ENCODE measurements around the gene MRPL24. TPM values are rescaled to one million over a fixed set of nuclear protein-coding genes. Genes with fewer than 3 reads are reported as not detected.

MRPL24 gene
- total RNA-seq, 4 donors from 2014 or later: 48.6 to 90.4 (median 66.2) TPM

DNA sequence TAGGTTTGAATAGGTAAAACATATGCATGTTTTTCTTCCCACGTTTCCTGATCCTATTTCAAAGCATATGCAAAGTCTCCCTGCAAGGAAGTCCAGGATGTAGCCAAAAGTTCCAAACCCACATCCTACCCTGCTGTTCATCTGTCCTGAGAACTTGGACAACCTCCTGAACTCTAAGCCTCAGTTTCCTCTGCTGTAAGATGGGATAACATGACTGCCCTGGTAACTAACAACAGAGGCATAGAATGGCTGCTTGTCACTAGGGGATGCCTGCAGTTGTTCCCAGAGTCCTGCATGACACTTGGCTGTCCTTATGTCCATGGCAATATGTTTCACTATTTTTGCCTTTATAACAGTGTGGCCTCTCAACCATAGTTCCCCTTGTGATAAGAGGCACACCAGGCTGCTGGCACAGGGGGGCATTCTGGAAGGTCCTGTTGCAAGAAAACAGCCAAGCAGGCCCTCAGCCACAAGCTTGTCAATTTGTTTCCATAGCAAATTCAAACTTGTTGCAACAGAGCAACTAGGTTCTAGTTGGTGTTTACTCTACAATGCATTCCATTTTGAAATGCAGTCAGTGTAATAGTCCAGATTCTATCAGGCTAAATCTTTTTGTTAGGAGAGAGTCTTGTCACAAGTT, 12.1 kb upstream of the MRPL24 start:
- H3K27ac ChIP-seq: peak overlapping the region in 2 of 4 donors; percentile 97 to 100
- peaks cover 0 to 60% (median 32%) of the 10 kb centered on the region in 4 donors for H3K4me1 ChIP-seq
- H3K36me3 ChIP-seq: no peaks in the 10 kb centered on the region
- H3K9me3 ChIP-seq: no peaks in the 10 kb centered on the region
- DNase-seq (ENCODE audit: low spot score in 2 of 2): no peak
- TF ChIP-seq EP300 (IDR thresholded peaks at IDR 0.05) (no peak), POLR2A (IDR thresholded peaks at IDR 0.05) (no peak)
- TF ChIP-seq, protein P1, sequence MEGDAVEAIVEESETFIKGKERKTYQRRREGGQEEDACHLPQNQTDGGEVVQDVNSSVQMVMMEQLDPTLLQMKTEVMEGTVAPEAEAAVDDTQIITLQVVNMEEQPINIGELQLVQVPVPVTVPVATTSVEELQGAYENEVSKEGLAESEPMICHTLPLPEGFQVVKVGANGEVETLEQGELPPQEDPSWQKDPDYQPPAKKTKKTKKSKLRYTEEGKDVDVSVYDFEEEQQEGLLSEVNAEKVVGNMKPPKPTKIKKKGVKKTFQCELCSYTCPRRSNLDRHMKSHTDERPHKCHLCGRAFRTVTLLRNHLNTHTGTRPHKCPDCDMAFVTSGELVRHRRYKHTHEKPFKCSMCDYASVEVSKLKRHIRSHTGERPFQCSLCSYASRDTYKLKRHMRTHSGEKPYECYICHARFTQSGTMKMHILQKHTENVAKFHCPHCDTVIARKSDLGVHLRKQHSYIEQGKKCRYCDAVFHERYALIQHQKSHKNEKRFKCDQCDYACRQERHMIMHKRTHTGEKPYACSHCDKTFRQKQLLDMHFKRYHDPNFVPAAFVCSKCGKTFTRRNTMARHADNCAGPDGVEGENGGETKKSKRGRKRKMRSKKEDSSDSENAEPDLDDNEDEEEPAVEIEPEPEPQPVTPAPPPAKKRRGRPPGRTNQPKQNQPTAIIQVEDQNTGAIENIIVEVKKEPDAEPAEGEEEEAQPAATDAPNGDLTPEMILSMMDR (IDR thresholded peaks at IDR 0.05): no peak
- no peaks in the 10 kb centered on the region for H3K27me3 ChIP-seq
- WGBS, 2 donors: 16 to 18% methylated on average over 1 of the region's 1 CpG
- H3K4me3 ChIP-seq: peak overlapping the region in 1 of 4 donors; percentile 99

GRCh38 chr1:156751757-156752481, 11.0 kb upstream of the MRPL24 start:
- H3K9me3 ChIP-seq: no peaks in the 10 kb centered on the region
- 0 to 1% methylated on average over 28 to 58 of the region's 68 CpGs for WGBS, 2 donors

GRCh38 chr1:156751451-156751756, 10.5 kb upstream of the MRPL24 start, which contains the start of gene HDGF:
TSS of gene HDGF (minus strand) at chr1:156751675. CDS start at chr1:156751429, 246 bp downstream.
- Histone ChIP-seq H3K4me3 (peak within 1 kb of the TSS; percentile 67 to 99 (median 92)), H3K27me3 (no peaks in the 10 kb centered on the region), H3K27ac (peak within 1 kb of the TSS; percentile 95 to 100 (median 98)), H3K36me3 (no peaks in the 10 kb centered on the region), H3K4me1 (peaks cover 0 to 69% (median 44%) of the 10 kb centered on the region in 4 donors), H3K9me3 (no peaks in the 10 kb centered on the region)
- no peak for DNase-seq (ENCODE audit: low spot score in 2 of 2)
- TF ChIP-seq EP300 (IDR thresholded peaks at IDR 0.05): no peak
- TF ChIP-seq, protein P1 (IDR thresholded peaks at IDR 0.05): peak in 1 of 5 experiments; percentile 4
- TF ChIP-seq POLR2A (IDR thresholded peaks at IDR 0.05): peak; percentile 51 to 66
- WGBS, 2 donors: 0 to 1% methylated on average over 28 to 46 of the region's 48 CpGs

More at GRCh38 chr1:156751757-156752481, 11.0 kb upstream of the MRPL24 start:
- no peaks in the 10 kb centered on the region for H3K27me3 ChIP-seq
- no peaks in the 10 kb centered on the region for H3K36me3 ChIP-seq
- TF ChIP-seq POLR2A (IDR thresholded peaks at IDR 0.05): no peak
- TF ChIP-seq, protein P1 (IDR thresholded peaks at IDR 0.05): peak in 3 of 5 experiments; percentile 14 to 55 (median 25)
- TF ChIP-seq EP300 (IDR thresholded peaks at IDR 0.05): peak; percentile 62 to 87
- H3K4me3 ChIP-seq: peak overlapping the region; percentile 67 to 99 (median 92)
- H3K4me1 ChIP-seq: peaks cover 0 to 68% (median 41%) of the 10 kb centered on the region in 4 donors
- peak overlapping the region; percentile 95 to 100 (median 98) for H3K27ac ChIP-seq
- DNase-seq (ENCODE audit: low spot score in 2 of 2): peak; percentile 94

- H3K9me3 ChIP-seq: no peaks in the 10 kb centered on the region
- peak overlapping the region; percentile 67 to 99 (median 92) for H3K4me3 ChIP-seq
- peak overlapping the region; percentile 95 to 100 (median 98) for H3K27ac ChIP-seq
- TF ChIP-seq POLR2A (IDR thresholded peaks at IDR 0.05): no peak
- TF ChIP-seq EP300 (IDR thresholded peaks at IDR 0.05): peak in 1 of 2 donors; percentile 53
- TF ChIP-seq, protein P1 (IDR thresholded peaks at IDR 0.05): peak in 2 of 5 experiments; percentile 43 to 54
- H3K4me1 ChIP-seq: peaks cover 0 to 73% (median 49%) of the 10 kb centered on the region in 4 donors
- H3K36me3 ChIP-seq: no peaks in the 10 kb centered on the region
- no peaks in the 10 kb centered on the region for H3K27me3 ChIP-seq
- 0% methylated on average over 26 to 38 of the region's 64 CpGs for WGBS, 2 donors
- DNase-seq (ENCODE audit: low spot score in 2 of 2): peak; percentile 32 to 39
These were observed 10.0 kb upstream of the MRPL24 start for GRCh38 chr1:156750711-156751450.
